ENCODE measurements around the gene ENC1. TPM values are rescaled to one million over a fixed set of nuclear protein-coding genes. Genes with fewer than 3 reads are reported as not detected.

Gene ENC1
- total and polyA plus RNA-seq, 3 donors from 2014 or later, result 28.3 to 153 (median 89.7) TPM

DNA sequence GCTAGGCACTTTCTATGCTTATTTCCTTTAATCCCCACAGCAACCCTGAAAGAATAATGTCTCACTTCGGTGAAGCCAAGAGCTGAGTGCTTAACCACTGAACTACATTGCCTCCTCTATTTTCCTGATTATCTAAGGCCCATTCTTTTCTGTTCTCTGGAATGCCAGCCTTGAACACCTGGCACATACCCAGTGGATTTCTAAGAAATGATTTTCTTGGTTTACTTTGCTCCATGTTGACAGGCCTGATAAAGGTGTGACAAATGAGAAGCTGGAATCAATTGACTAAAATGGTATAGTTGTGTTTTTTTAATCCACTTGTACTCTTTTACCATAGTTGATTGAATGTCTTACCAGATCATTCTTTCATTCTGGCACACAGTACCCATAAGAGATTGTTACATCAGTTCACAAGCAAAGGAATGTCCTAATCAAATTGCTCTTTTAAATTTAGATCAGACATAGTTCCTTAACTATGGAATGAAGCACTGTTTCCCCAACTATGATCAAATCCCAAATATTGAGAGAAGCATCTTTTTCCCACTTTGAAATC lies 9.0 kb upstream of the ENC1 start:
- H3K27me3 ChIP-seq, result no peaks in the 10 kb centered on the region
- H3K36me3 ChIP-seq (ENCODE audit: low read depth, missing control alignments), result no peaks in the 10 kb centered on the region
- TF ChIP-seq POLR2A (IDR thresholded peaks at IDR 0.05), result no peak
- TF ChIP-seq, protein P1, sequence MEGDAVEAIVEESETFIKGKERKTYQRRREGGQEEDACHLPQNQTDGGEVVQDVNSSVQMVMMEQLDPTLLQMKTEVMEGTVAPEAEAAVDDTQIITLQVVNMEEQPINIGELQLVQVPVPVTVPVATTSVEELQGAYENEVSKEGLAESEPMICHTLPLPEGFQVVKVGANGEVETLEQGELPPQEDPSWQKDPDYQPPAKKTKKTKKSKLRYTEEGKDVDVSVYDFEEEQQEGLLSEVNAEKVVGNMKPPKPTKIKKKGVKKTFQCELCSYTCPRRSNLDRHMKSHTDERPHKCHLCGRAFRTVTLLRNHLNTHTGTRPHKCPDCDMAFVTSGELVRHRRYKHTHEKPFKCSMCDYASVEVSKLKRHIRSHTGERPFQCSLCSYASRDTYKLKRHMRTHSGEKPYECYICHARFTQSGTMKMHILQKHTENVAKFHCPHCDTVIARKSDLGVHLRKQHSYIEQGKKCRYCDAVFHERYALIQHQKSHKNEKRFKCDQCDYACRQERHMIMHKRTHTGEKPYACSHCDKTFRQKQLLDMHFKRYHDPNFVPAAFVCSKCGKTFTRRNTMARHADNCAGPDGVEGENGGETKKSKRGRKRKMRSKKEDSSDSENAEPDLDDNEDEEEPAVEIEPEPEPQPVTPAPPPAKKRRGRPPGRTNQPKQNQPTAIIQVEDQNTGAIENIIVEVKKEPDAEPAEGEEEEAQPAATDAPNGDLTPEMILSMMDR (IDR thresholded peaks at IDR 0.05), result no peak

DNA sequence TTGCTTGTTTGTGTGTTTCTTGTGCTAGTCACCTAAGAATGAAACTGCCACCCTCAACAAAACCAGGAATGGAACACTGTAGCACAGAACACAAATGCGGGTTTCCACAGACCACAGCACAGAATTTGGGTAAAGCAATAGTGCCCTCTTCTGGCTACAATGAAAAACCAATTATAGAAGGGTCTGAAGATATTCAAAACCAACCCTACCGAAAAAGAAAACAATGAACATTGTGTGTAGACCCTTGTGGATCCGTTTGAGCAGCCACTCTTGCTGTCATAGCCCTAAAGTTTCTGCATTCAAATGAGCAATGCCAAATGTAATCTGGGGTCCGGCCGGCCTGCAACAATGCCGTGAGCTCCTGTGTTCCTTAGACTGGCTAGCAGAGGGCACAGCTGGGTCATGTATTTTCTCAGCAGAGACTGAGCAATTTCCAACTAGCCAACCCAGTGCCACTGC lies 8.3 kb upstream of the ENC1 start:
- WGBS, 2 donors, result 21 to 23% methylated on average over 6 of the region's 6 CpGs
- Histone ChIP-seq H3K4me1 (peaks cover 4% of the 10 kb centered on the region), H3K27me3 (no peaks in the 10 kb centered on the region), H3K9me3 (no peaks in the 10 kb centered on the region), H3K4me3 (no peak overlapping the region), H3K36me3 (ENCODE audit: low read depth, missing control alignments) (no peaks in the 10 kb centered on the region), H3K27ac (no peak overlapping the region)
- peak; percentile 43 for DNase-seq
- intact Hi-C loops (cut with DNase I; ENCODE audit: low total_unique reads), result no loop called here
- no peak for TF ChIP-seq POLR2A (IDR thresholded peaks at IDR 0.05)
- TF ChIP-seq, protein P1 (IDR thresholded peaks at IDR 0.05), result peak; percentile 58 to 73 (median 62)

More for the DNA sequence above, 9.0 kb upstream of the ENC1 start:
- no peaks in the 10 kb centered on the region for H3K9me3 ChIP-seq
- no peak overlapping the region for H3K27ac ChIP-seq
- intact Hi-C loops (cut with DNase I; ENCODE audit: low total_unique reads), result no loop called here
- no peak overlapping the region for H3K4me3 ChIP-seq
- WGBS, 2 donors, result 43 to 45% methylated on average over 1 of the region's 1 CpG
- H3K4me1 ChIP-seq, result peaks cover 4% of the 10 kb centered on the region
- no peak for DNase-seq

DNA sequence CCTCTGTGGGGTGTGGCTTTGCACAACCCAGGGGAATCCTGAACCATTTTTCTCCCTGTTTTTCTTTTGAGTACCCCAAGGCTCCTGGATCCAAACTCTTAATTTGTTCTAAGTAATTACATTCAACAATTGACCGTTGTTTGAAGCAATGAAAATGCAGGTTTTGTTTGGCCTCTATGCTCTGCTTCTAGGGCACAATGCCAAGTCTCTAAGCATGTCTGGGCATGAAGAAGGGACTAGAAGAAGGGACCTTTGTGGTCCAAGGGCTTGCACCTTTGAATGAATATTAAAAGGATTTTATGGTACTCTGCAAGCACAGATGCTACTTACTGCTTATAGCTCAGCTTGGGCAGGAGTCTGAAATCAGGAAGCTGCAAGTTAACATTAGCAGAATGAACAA lies 6.6 kb upstream of the ENC1 start:
- no peak for DNase-seq
- TF ChIP-seq POLR2A (IDR thresholded peaks at IDR 0.05), result no peak
- TF ChIP-seq, protein P1 (IDR thresholded peaks at IDR 0.05), result no peak
- WGBS, 2 donors, result 55 to 58% methylated on average over 1 of the region's 1 CpG
- intact Hi-C loops (cut with DNase I; ENCODE audit: low total_unique reads), result no loop called here
- H3K4me1 ChIP-seq, result peaks cover 4% of the 10 kb centered on the region
- no peak overlapping the region for H3K4me3 ChIP-seq
- no peak overlapping the region for H3K27ac ChIP-seq
- H3K27me3 ChIP-seq, result no peaks in the 10 kb centered on the region
- H3K36me3 ChIP-seq (ENCODE audit: low read depth, missing control alignments), result no peaks in the 10 kb centered on the region
- no peaks in the 10 kb centered on the region for H3K9me3 ChIP-seq

GRCh38 chr5:74643111-74643562 lies 2.6 kb upstream of the ENC1 start:
- DNase-seq, result no peak
- intact Hi-C loops (cut with DNase I; ENCODE audit: low total_unique reads), result loop anchor here (5.0 kb wide), 2 partner anchors 606 to 741 kb away; no protein-coding TSS in a partner anchor
- Histone ChIP-seq H3K4me1 (peaks cover 4% of the 10 kb centered on the region), H3K9me3 (no peaks in the 10 kb centered on the region), H3K4me3 (no peak overlapping the region), H3K27me3 (no peaks in the 10 kb centered on the region), H3K27ac (no peak overlapping the region), H3K36me3 (ENCODE audit: low read depth, missing control alignments) (no peaks in the 10 kb centered on the region)
- whole genome bisulfite sequencing, 2 donors, result 62 to 66% methylated on average over 4 of the region's 4 CpGs
- TF ChIP-seq POLR2A (IDR thresholded peaks at IDR 0.05), result no peak
- TF ChIP-seq, protein P1 (IDR thresholded peaks at IDR 0.05), result no peak

- H3K27me3 ChIP-seq, result no peaks in the 10 kb centered on the region
- no peaks in the 10 kb centered on the region for H3K9me3 ChIP-seq
- no peak for TF ChIP-seq POLR2A (IDR thresholded peaks at IDR 0.05)
- TF ChIP-seq, protein P1 (IDR thresholded peaks at IDR 0.05), result no peak
- intact Hi-C loops (cut with DNase I; ENCODE audit: low total_unique reads), result loop anchor here (5.0 kb wide), 2 partner anchors 605 to 740 kb away; no protein-coding TSS in a partner anchor
- DNase-seq, result no peak
- 64 to 65% methylated on average over 6 of the region's 6 CpGs for WGBS, 2 donors
- no peak overlapping the region for H3K4me3 ChIP-seq
- no peaks in the 10 kb centered on the region for H3K36me3 ChIP-seq (ENCODE audit: low read depth, missing control alignments)
- H3K27ac ChIP-seq, result no peak overlapping the region
- H3K4me1 ChIP-seq, result peaks cover 4% of the 10 kb centered on the region
Observed at GRCh38 chr5:74642543-74642863, 2.0 kb upstream of the ENC1 start.
